Keratinocyte (primary cell): ENCODE measurements around the gene FAM170B. TPM values are rescaled to one million over a fixed set of nuclear protein-coding genes. Genes with fewer than 3 reads are reported as not detected.

Experiments
- DNase-seq: peaks from one replicate; pipeline ENCODE4 v3.0.0-alpha.2; 2011; ENCODE audit warnings: low read depth, missing footprints, low spot score
- FAIRE-seq: peaks from 2 replicates; lab custom pipeline; 2011; peaks lifted over from hg19 to GRCh38; lab: Jason Lieb, UNC
- H2AFZ ChIP-seq: 2 replicates; pipeline ENCODE4 v1.6.0; 2012; ENCODE audit warnings: low read length, control low read depth, inconsistent platforms; ENCODE audit not compliant: control insufficient read depth
- H3K27ac ChIP-seq: 2 replicates; pipeline ENCODE4 v1.5.1; 2011; ENCODE audit warnings: low read length; ENCODE audit not compliant: control insufficient read depth, insufficient read depth
- H3K27me3 ChIP-seq: 3 replicates; pipeline ENCODE4 v1.6.0; 2011; ENCODE audit warnings: low read length; ENCODE audit not compliant: control insufficient read depth, insufficient read depth; ENCODE audit errors: extremely low read depth
- H3K36me3 ChIP-seq, 2 experiments: 2 replicates in 1 of 2; 3 replicates in 1 of 2; pipeline ENCODE4 v1.5.1; 2011; ENCODE audit warnings: low read length in 2 of 2, mild to moderate bottlenecking in 1 of 2; ENCODE audit not compliant: control insufficient read depth in 2 of 2, insufficient read depth in 2 of 2; ENCODE audit errors: extremely low read depth in 1 of 2
- H3K4me1 ChIP-seq: 3 replicates; pipeline ENCODE4 v1.5.1; 2011; ENCODE audit warnings: low read length; ENCODE audit not compliant: control insufficient read depth, insufficient read depth; ENCODE audit errors: extremely low read depth
- H3K4me2 ChIP-seq: 3 replicates; pipeline ENCODE4 v1.6.0; 2011; ENCODE audit warnings: low read depth, low read length; ENCODE audit not compliant: control insufficient read depth, insufficient read depth; ENCODE audit errors: extremely low read depth
- H3K4me3 ChIP-seq, 3 experiments: fragments of 200-600 bp in 1 of 3; sonication (generic) in 1 of 3; 2 replicates in 2 of 3; 3 replicates in 1 of 3; pipeline ENCODE4 v1.5.1; 2011 to 2016; ENCODE audit warnings: low read length in 3 of 3, mild to moderate bottlenecking in 3 of 3, control low read depth in 2 of 3, inconsistent platforms in 1 of 3, low read depth in 1 of 3, mixed read lengths in 1 of 3, mixed run types in 1 of 3, moderate library complexity in 1 of 3; ENCODE audit not compliant: control insufficient read depth in 2 of 3, insufficient read depth in 2 of 3; ENCODE audit errors: extremely low read depth in 1 of 3
- H3K79me2 ChIP-seq: 2 replicates; pipeline ENCODE4 v1.6.0; 2012; ENCODE audit warnings: low read length; ENCODE audit not compliant: control insufficient read depth, insufficient read depth
- H3K9ac ChIP-seq: 3 replicates; pipeline ENCODE4 v1.6.0; 2011; ENCODE audit warnings: low read length; ENCODE audit not compliant: control insufficient read depth, insufficient read depth; ENCODE audit errors: extremely low read depth
- H3K9me1 ChIP-seq: 3 replicates; pipeline ENCODE4 v1.6.0; 2011; ENCODE audit warnings: low read length; ENCODE audit not compliant: control insufficient read depth, insufficient read depth; ENCODE audit errors: extremely low read depth
- H3K9me3 ChIP-seq: 2 replicates; pipeline ENCODE4 v1.5.1; 2012; ENCODE audit warnings: low read depth, low read length; ENCODE audit not compliant: control insufficient read depth
- H4K20me1 ChIP-seq: 3 replicates; pipeline ENCODE4 v1.6.0; 2011; ENCODE audit warnings: low read length; ENCODE audit not compliant: control insufficient read depth, insufficient read depth; ENCODE audit errors: extremely low read depth
- EZH2 ChIP-seq: IDR thresholded peaks from one replicate; pipeline ENCODE4 v1.6.1; 2012; ENCODE audit warnings: inconsistent platforms, mild to moderate bottlenecking, low read length, moderate library complexity
- dilution Hi-C: fragments of 300-500 bp; cut with MboI; formaldehyde crosslinking; loops from one replicate; pipeline ENCODE4 v1.7.0; 2020; ENCODE audit warnings: low sequenced_read_pairs; ENCODE audit not compliant: extremely low pct_ligation_motif_present
- polyA plus RNA-seq, 5 experiments: library from polyadenylated mRNA; depleted of rRNA in 3 of 5; stranded (reverse) in 3 of 5; stranded (forward) in 1 of 5; unstranded in 1 of 5; fragments of >200 nt; gene quantifications; 1 replicate in 1 of 5; 2 replicates in 3 of 5; 3 replicates in 1 of 5; pipeline versions ENCODE4 v1.2.1 to v1.2.3, GENCODE V29; 2011 to 2012; ENCODE audit warnings: missing spikeins in 2 of 5, low read depth in 1 of 5, low replicate concordance in 1 of 5
- TF ChIP-seq, protein P1 (sequence below), 3 experiments: IDR thresholded peaks in 1 of 3; conservative IDR thresholded peaks in 1 of 3; optimal IDR thresholded peaks in 1 of 3; 2 replicates in 2 of 3; 3 replicates in 1 of 3; pipeline versions ENCODE3 to v1.5.1; 2011; ENCODE audit warnings: low read length in 3 of 3, mild to moderate bottlenecking in 3 of 3, moderate library complexity in 2 of 3, control low read depth in 1 of 3, inconsistent platforms in 1 of 3; ENCODE audit not compliant: insufficient read depth in 2 of 3; ENCODE audit errors: extremely low read depth in 1 of 3

The FAM170B gene
- polyA plus RNA-seq, 1 donor (not counting 4 experiments of a cell fraction or from before 2014, with no cell fraction given): not detected

DNA sequence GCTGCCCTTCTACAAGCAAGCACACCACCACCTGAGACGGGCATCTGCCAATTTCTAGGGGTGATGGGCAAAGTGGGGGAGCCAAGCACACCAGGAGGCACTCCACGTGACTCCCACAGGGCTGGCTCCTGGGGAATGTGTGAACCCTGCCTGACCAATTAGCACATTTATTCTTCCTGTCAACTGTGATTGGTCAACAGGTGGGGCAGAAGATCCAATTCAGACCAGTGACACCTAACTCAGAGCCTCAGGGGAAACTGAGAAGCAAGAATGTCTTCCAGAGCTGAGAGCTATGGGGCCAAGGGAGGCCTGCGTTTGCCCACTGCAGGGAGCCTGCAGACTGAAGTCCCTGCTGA, 38.9 kb upstream of the FAM170B start:
- DNase-seq (no peak), FAIRE-seq (no peak)
- no peaks in the 10 kb centered on the region for H3K27me3 ChIP-seq
- no peaks in the 10 kb centered on the region for H3K9me1 ChIP-seq
- no peak overlapping the region for H3K27ac ChIP-seq
- H3K36me3 ChIP-seq: no peaks in the 10 kb centered on the region
- no peak overlapping the region for H3K4me2 ChIP-seq
- no peak overlapping the region for H3K4me3 ChIP-seq
- no peak overlapping the region for H3K9ac ChIP-seq
- H2AFZ ChIP-seq: no peak overlapping the region
- H3K4me1 ChIP-seq: peaks cover 6% of the 10 kb centered on the region
- H3K9me3 ChIP-seq: no peaks in the 10 kb centered on the region
- dilution Hi-C loops: no loop called here
- H3K79me2 ChIP-seq: no peaks in the 10 kb centered on the region
- no peak for TF ChIP-seq EZH2
- TF ChIP-seq, protein P1, sequence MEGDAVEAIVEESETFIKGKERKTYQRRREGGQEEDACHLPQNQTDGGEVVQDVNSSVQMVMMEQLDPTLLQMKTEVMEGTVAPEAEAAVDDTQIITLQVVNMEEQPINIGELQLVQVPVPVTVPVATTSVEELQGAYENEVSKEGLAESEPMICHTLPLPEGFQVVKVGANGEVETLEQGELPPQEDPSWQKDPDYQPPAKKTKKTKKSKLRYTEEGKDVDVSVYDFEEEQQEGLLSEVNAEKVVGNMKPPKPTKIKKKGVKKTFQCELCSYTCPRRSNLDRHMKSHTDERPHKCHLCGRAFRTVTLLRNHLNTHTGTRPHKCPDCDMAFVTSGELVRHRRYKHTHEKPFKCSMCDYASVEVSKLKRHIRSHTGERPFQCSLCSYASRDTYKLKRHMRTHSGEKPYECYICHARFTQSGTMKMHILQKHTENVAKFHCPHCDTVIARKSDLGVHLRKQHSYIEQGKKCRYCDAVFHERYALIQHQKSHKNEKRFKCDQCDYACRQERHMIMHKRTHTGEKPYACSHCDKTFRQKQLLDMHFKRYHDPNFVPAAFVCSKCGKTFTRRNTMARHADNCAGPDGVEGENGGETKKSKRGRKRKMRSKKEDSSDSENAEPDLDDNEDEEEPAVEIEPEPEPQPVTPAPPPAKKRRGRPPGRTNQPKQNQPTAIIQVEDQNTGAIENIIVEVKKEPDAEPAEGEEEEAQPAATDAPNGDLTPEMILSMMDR (optimal IDR thresholded peaks at IDR 0.05 in 1 of 3, IDR thresholded peaks at IDR 0.05 in 1 of 3, conservative IDR thresholded peaks at IDR 0.05 in 1 of 3; ENCODE audit: extremely low read depth in 1 of 3, insufficient read depth in 2 of 3, low read length in 3 of 3): no peak
- no peaks in the 10 kb centered on the region for H4K20me1 ChIP-seq

DNA sequence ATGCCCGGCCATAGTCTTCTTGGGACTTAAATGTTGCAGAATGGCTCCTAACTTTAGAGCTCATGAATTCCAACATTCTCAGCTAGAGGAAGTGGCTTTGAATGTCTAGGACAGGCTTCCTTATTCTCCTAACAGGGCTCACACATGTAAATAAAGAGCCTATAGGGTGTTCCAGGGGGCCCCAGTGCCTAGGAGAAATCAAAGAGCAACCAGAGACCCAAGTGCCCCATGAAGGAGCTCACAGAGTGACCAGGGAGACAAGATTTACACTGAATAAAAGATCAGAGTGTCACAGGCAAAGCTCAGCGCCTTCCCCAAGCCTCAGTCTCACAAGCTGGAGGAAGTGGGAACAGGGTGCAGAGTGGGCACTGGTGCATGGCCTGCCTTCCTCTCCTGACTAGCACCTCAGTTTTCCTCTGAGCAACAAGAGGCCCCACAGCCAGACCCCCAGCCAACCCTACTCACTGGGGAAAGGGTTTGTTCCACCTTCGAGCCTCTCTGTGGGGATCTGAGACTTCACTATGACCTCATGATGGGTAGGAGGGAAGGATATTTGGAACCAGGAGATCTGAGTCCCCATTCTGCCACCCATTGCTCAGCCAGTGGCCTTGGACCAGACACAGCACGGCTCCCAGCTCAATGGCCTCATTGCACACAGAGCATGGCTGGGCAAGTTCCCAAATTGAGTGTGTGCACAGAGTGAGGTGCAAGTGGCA, 38.4 kb upstream of the FAM170B start:
- dilution Hi-C loops: no loop called here
- no peak overlapping the region for H3K9ac ChIP-seq

More for the DNA sequence above, 38.4 kb upstream of the FAM170B start:
- Histone ChIP-seq H3K27ac (no peak overlapping the region), H3K4me1 (peaks cover under 1% of the 10 kb centered on the region), H3K9me3 (no peaks in the 10 kb centered on the region), H3K4me3 (no peak overlapping the region), H3K9me1 (no peaks in the 10 kb centered on the region), H3K79me2 (no peaks in the 10 kb centered on the region), H2AFZ (no peak overlapping the region), H3K27me3 (no peaks in the 10 kb centered on the region), H3K36me3 (no peaks in the 10 kb centered on the region), H3K4me2 (no peak overlapping the region), H4K20me1 (no peaks in the 10 kb centered on the region)
- TF ChIP-seq, protein P1 (optimal IDR thresholded peaks at IDR 0.05 in 1 of 3, IDR thresholded peaks at IDR 0.05 in 1 of 3, conservative IDR thresholded peaks at IDR 0.05 in 1 of 3; ENCODE audit: extremely low read depth in 1 of 3, insufficient read depth in 2 of 3, low read length in 3 of 3): no peak
- no peak for TF ChIP-seq EZH2
- no peak for FAIRE-seq
- no peak for DNase-seq
